Measurements from ENCODE around the gene CEACAM20.
"Not testable (repeated sequence)": the region's sequence is repeated elsewhere in the genome, so short reads cannot be mapped to it uniquely, and the experiment has no call there.

The CEACAM20 gene

GRCh38 chr19:44550976-44551375 is 21.5 kb upstream of the CEACAM20 start:
- H3K36me3 ChIP-seq (ENCODE audit: control insufficient read depth in 4 of 4, insufficient read depth in 4 of 4, low read length in 3 of 4); H3K9me3 ChIP-seq (ENCODE audit: control extremely low read depth in 1 of 5, control insufficient read depth in 4 of 5, insufficient read depth in 2 of 5, low read depth in 1 of 5, low read length in 4 of 5); H3K4me3 ChIP-seq (ENCODE audit: control insufficient read depth in 1 of 7, extremely low read depth in 1 of 7, insufficient read depth in 4 of 7, low read depth in 2 of 7, low read length in 6 of 7); H3K27ac ChIP-seq (ENCODE audit: insufficient read depth in 1 of 2, low read depth in 1 of 2, low read length in 2 of 2, poor library complexity in 1 of 2, severe bottlenecking in 2 of 2); H3K4me1 ChIP-seq (ENCODE audit: control extremely low read depth in 1 of 4, control insufficient read depth in 4 of 4, insufficient read depth in 4 of 4, low read length in 3 of 4); DNase-seq; CTCF ChIA-PET: not testable (repeated sequence)
- peaks cover 0 to 11% (median 2%) of the 10 kb centered on the region in 5 experiments for H3K27me3 ChIP-seq (replicated peaks in 2 of 5; ENCODE audit: control insufficient read depth in 4 of 5, insufficient read depth in 5 of 5, low read length in 4 of 5)
- 95% methylated on average over 30 of the region's 37 CpGs for WGBS (ENCODE audit: insufficient coverage)
- POLR2A ChIA-PET: interaction anchor here (0.6 kb wide), 1 partner anchor 317 kb away, joined by 3 read pairs; no protein-coding TSS in a partner anchor

DNA sequence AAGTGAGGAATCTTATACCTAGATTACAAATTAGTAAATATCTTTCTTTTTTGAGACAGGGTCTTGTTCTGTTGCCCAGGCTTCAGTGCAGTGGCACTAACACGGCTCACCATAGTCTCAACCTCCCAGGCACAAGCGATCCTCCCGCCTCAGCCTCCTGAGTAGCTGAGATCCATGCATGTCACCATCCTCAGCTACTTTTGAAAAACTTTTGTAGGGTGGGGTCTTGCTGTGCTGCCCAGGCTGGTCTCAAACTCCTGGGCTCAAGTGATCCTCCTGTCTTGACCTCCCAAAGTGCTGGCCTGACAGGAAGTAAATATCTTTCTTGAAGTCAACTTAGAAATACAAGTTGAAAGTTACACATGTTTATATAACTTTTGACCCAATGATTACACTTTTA is 20.0 kb upstream of the CEACAM20 start:
- H3K9me3 ChIP-seq (ENCODE audit: control extremely low read depth in 1 of 5, control insufficient read depth in 4 of 5, insufficient read depth in 2 of 5, low read depth in 1 of 5, low read length in 4 of 5): no peaks in the 10 kb centered on the region
- H3K27ac ChIP-seq (ENCODE audit: insufficient read depth in 1 of 2, low read depth in 1 of 2, low read length in 2 of 2, poor library complexity in 1 of 2, severe bottlenecking in 2 of 2): no peak overlapping the region
- H3K4me1 ChIP-seq (ENCODE audit: control extremely low read depth in 1 of 4, control insufficient read depth in 4 of 4, insufficient read depth in 4 of 4, low read length in 3 of 4): peaks cover 0 to 8% (median 3%) of the 10 kb centered on the region in 4 experiments
- DNase-seq: no peak
- no peak overlapping the region for H3K4me3 ChIP-seq (ENCODE audit: control insufficient read depth in 1 of 7, extremely low read depth in 1 of 7, insufficient read depth in 4 of 7, low read depth in 2 of 7, low read length in 6 of 7)
- no peaks in the 10 kb centered on the region for H3K36me3 ChIP-seq (ENCODE audit: control insufficient read depth in 4 of 4, insufficient read depth in 4 of 4, low read length in 3 of 4)
- H3K27me3 ChIP-seq (replicated peaks in 2 of 5; ENCODE audit: control insufficient read depth in 4 of 5, insufficient read depth in 5 of 5, low read length in 4 of 5): peaks cover 0 to 11% (median 2%) of the 10 kb centered on the region in 5 experiments
- ChIA-PET CTCF (no interaction called here), POLR2A (no interaction called here)
- WGBS (ENCODE audit: insufficient coverage): 100% methylated on average over 2 of the region's 3 CpGs

GRCh38 chr19:44548736-44549135 is 19.3 kb upstream of the CEACAM20 start:
- Histone ChIP-seq H3K4me1 (ENCODE audit: control extremely low read depth in 1 of 4, control insufficient read depth in 4 of 4, insufficient read depth in 4 of 4, low read length in 3 of 4) (peaks cover 0 to 7% (median 1%) of the 10 kb centered on the region in 4 experiments), H3K9me3 (ENCODE audit: control extremely low read depth in 1 of 5, control insufficient read depth in 4 of 5, insufficient read depth in 2 of 5, low read depth in 1 of 5, low read length in 4 of 5) (no peaks in the 10 kb centered on the region), H3K36me3 (ENCODE audit: control insufficient read depth in 4 of 4, insufficient read depth in 4 of 4, low read length in 3 of 4) (no peaks in the 10 kb centered on the region), H3K27me3 (replicated peaks in 2 of 5; ENCODE audit: control insufficient read depth in 4 of 5, insufficient read depth in 5 of 5, low read length in 4 of 5) (peaks cover 0 to 11% (median 2%) of the 10 kb centered on the region in 5 experiments), H3K27ac (ENCODE audit: insufficient read depth in 1 of 2, low read depth in 1 of 2, low read length in 2 of 2, poor library complexity in 1 of 2, severe bottlenecking in 2 of 2) (no peak overlapping the region), H3K4me3 (ENCODE audit: control insufficient read depth in 1 of 7, extremely low read depth in 1 of 7, insufficient read depth in 4 of 7, low read depth in 2 of 7, low read length in 6 of 7) (no peak overlapping the region)
- CTCF ChIA-PET: interaction anchor here (0.7 kb wide), 1 partner anchor 108 kb away, joined by 3 read pairs; no protein-coding TSS in a partner anchor
- peak in 2 of 3 donors; percentile 14 to 21 for DNase-seq
- 82% methylated on average over 2 of the region's 4 CpGs for WGBS (ENCODE audit: insufficient coverage)
- POLR2A ChIA-PET: no interaction called here

GRCh38 chr19:44544031-44544430 is 14.6 kb upstream of the CEACAM20 start:
- no peaks in the 10 kb centered on the region for H3K4me1 ChIP-seq (ENCODE audit: control extremely low read depth in 1 of 4, control insufficient read depth in 4 of 4, insufficient read depth in 4 of 4, low read length in 3 of 4)
- no peaks in the 10 kb centered on the region for H3K9me3 ChIP-seq (ENCODE audit: control extremely low read depth in 1 of 5, control insufficient read depth in 4 of 5, insufficient read depth in 2 of 5, low read depth in 1 of 5, low read length in 4 of 5)
- no peak for DNase-seq
- CTCF ChIA-PET: no interaction called here
- no peak overlapping the region for H3K4me3 ChIP-seq (ENCODE audit: control insufficient read depth in 1 of 7, extremely low read depth in 1 of 7, insufficient read depth in 4 of 7, low read depth in 2 of 7, low read length in 6 of 7)
- no peaks in the 10 kb centered on the region for H3K36me3 ChIP-seq (ENCODE audit: control insufficient read depth in 4 of 4, insufficient read depth in 4 of 4, low read length in 3 of 4)
- H3K27ac ChIP-seq (ENCODE audit: insufficient read depth in 1 of 2, low read depth in 1 of 2, low read length in 2 of 2, poor library complexity in 1 of 2, severe bottlenecking in 2 of 2): no peak overlapping the region
- POLR2A ChIA-PET: no interaction called here
- H3K27me3 ChIP-seq (replicated peaks in 2 of 5; ENCODE audit: control insufficient read depth in 4 of 5, insufficient read depth in 5 of 5, low read length in 4 of 5): peaks cover 0 to 13% (median 2%) of the 10 kb centered on the region in 5 experiments
- WGBS (ENCODE audit: insufficient coverage): 73% methylated on average over 2 of the region's 2 CpGs

DNA sequence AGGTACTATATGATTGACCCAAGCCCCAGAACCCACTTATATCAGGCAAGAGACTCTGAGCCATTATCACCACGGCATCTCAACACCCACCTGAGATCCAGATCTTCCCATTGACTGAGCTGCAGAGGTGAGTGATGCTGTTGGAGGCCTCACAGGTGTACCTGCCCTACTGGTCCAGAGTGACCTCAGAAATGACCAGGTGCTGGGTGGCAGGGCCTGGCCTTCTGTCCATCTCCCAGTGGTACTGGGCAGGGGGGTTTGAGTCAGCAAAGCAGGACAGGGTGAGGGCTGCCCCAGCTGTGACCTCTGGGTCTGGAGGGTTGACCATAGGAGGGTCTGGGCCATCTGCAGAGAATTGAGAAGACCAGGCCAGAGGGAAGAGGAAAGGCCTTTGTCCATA is 13.2 kb upstream of the CEACAM20 start:
- no peak for DNase-seq
- no peaks in the 10 kb centered on the region for H3K9me3 ChIP-seq (ENCODE audit: control extremely low read depth in 1 of 5, control insufficient read depth in 4 of 5, insufficient read depth in 2 of 5, low read depth in 1 of 5, low read length in 4 of 5)
- ChIA-PET POLR2A (interaction anchor here (0.6 kb wide), 1 partner anchor 67 kb away, joined by 3 read pairs; no protein-coding TSS in a partner anchor), CTCF (no interaction called here)
- H3K27ac ChIP-seq (ENCODE audit: insufficient read depth in 1 of 2, low read depth in 1 of 2, low read length in 2 of 2, poor library complexity in 1 of 2, severe bottlenecking in 2 of 2): no peak overlapping the region
- peaks cover 0 to 11% (median 4%) of the 10 kb centered on the region in 5 experiments for H3K27me3 ChIP-seq (replicated peaks in 2 of 5; ENCODE audit: control insufficient read depth in 4 of 5, insufficient read depth in 5 of 5, low read length in 4 of 5)
- H3K4me1 ChIP-seq (ENCODE audit: control extremely low read depth in 1 of 4, control insufficient read depth in 4 of 4, insufficient read depth in 4 of 4, low read length in 3 of 4): no peaks in the 10 kb centered on the region
- H3K4me3 ChIP-seq (ENCODE audit: control insufficient read depth in 1 of 7, extremely low read depth in 1 of 7, insufficient read depth in 4 of 7, low read depth in 2 of 7, low read length in 6 of 7): no peak overlapping the region
- no peaks in the 10 kb centered on the region for H3K36me3 ChIP-seq (ENCODE audit: control insufficient read depth in 4 of 4, insufficient read depth in 4 of 4, low read length in 3 of 4)
- WGBS (ENCODE audit: insufficient coverage): 43% methylated on average over 1 of the region's 1 CpG

GRCh38 chr19:44540736-44541135 is 11.3 kb upstream of the CEACAM20 start:
- CTCF ChIA-PET: no interaction called here
- DNase-seq: no peak

GRCh38 chr19:44539991-44540390 is 10.5 kb upstream of the CEACAM20 start:
- no peak for DNase-seq
- POLR2A ChIA-PET: interaction anchor here (0.5 kb wide), 1 partner anchor 538 kb away, joined by 3 read pairs; no protein-coding TSS in a partner anchor
- Histone ChIP-seq H3K27ac (ENCODE audit: insufficient read depth in 1 of 2, low read depth in 1 of 2, low read length in 2 of 2, poor library complexity in 1 of 2, severe bottlenecking in 2 of 2) (no peak overlapping the region), H3K4me1 (ENCODE audit: control extremely low read depth in 1 of 4, control insufficient read depth in 4 of 4, insufficient read depth in 4 of 4, low read length in 3 of 4) (no peaks in the 10 kb centered on the region), H3K4me3 (ENCODE audit: control insufficient read depth in 1 of 7, extremely low read depth in 1 of 7, insufficient read depth in 4 of 7, low read depth in 2 of 7, low read length in 6 of 7) (no peak overlapping the region), H3K36me3 (ENCODE audit: control insufficient read depth in 4 of 4, insufficient read depth in 4 of 4, low read length in 3 of 4) (no peaks in the 10 kb centered on the region), H3K27me3 (replicated peaks in 2 of 5; ENCODE audit: control insufficient read depth in 4 of 5, insufficient read depth in 5 of 5, low read length in 4 of 5) (peaks cover 0 to 9% (median 2%) of the 10 kb centered on the region in 5 experiments), H3K9me3 (ENCODE audit: control extremely low read depth in 1 of 5, control insufficient read depth in 4 of 5, insufficient read depth in 2 of 5, low read depth in 1 of 5, low read length in 4 of 5) (peaks cover 0 to 8% (median 3%) of the 10 kb centered on the region in 5 experiments)
- CTCF ChIA-PET: no interaction called here
- 88% methylated on average over 3 of the region's 6 CpGs for WGBS (ENCODE audit: insufficient coverage)

More at GRCh38 chr19:44540736-44541135, 11.3 kb upstream of the CEACAM20 start:
- peaks cover 0 to 9% (median 2%) of the 10 kb centered on the region in 5 experiments for H3K27me3 ChIP-seq (replicated peaks in 2 of 5; ENCODE audit: control insufficient read depth in 4 of 5, insufficient read depth in 5 of 5, low read length in 4 of 5)
- POLR2A ChIA-PET: no interaction called here
- H3K4me3 ChIP-seq (ENCODE audit: control insufficient read depth in 1 of 7, extremely low read depth in 1 of 7, insufficient read depth in 4 of 7, low read depth in 2 of 7, low read length in 6 of 7): no peak overlapping the region
- peaks cover 0 to 2% (median under 1%) of the 10 kb centered on the region in 5 experiments for H3K9me3 ChIP-seq (ENCODE audit: control extremely low read depth in 1 of 5, control insufficient read depth in 4 of 5, insufficient read depth in 2 of 5, low read depth in 1 of 5, low read length in 4 of 5)
- H3K36me3 ChIP-seq (ENCODE audit: control insufficient read depth in 4 of 4, insufficient read depth in 4 of 4, low read length in 3 of 4): no peaks in the 10 kb centered on the region
- 91% methylated on average over 7 of the region's 8 CpGs for WGBS (ENCODE audit: insufficient coverage)
- H3K4me1 ChIP-seq (ENCODE audit: control extremely low read depth in 1 of 4, control insufficient read depth in 4 of 4, insufficient read depth in 4 of 4, low read length in 3 of 4): no peaks in the 10 kb centered on the region
- no peak overlapping the region for H3K27ac ChIP-seq (ENCODE audit: insufficient read depth in 1 of 2, low read depth in 1 of 2, low read length in 2 of 2, poor library complexity in 1 of 2, severe bottlenecking in 2 of 2)
